Nephron (organoid): ENCODE measurements around the gene PRKN.

Source experiments
- H3K27ac Mint-ChIP-seq, 3 experiments: 2 replicates each; pipeline ENCODE4 v1.8.0; 2020; ENCODE audit warnings: mixed read lengths in 3 of 3, mild to moderate bottlenecking in 2 of 3, moderate library complexity in 1 of 3
- H3K27me3 Mint-ChIP-seq: 2 replicates; pipeline ENCODE4 v1.8.0; 2021; ENCODE audit warnings: low read depth, mild to moderate bottlenecking, moderate library complexity, mixed read lengths
- H3K36me3 Mint-ChIP-seq: 2 replicates; pipeline ENCODE4 v1.8.0; 2020; ENCODE audit warnings: low read depth, mixed read lengths
- H3K4me1 Mint-ChIP-seq: 2 replicates; pipeline ENCODE4 v1.8.0; 2020; ENCODE audit warnings: mixed read lengths
- H3K4me3 Mint-ChIP-seq, 3 experiments: 2 replicates each; pipeline ENCODE4 v1.8.0; 2020; ENCODE audit warnings: mild to moderate bottlenecking in 3 of 3, mixed read lengths in 3 of 3, moderate library complexity in 2 of 3
- H3K9me3 Mint-ChIP-seq: 2 replicates; pipeline ENCODE4 v1.8.0; 2020; ENCODE audit warnings: mixed read lengths
- TF ChIP-seq, protein P1 (sequence below), 3 experiments: fragments of 200-600 bp; sonication (generic); IDR thresholded peaks; one replicate each; pipeline ENCODE4 v1.5.0; 2021; ENCODE audit warnings: antibody characterized with exemption in 3 of 3; ENCODE audit not compliant: unreplicated experiment in 3 of 3

Gene PRKN

DNA sequence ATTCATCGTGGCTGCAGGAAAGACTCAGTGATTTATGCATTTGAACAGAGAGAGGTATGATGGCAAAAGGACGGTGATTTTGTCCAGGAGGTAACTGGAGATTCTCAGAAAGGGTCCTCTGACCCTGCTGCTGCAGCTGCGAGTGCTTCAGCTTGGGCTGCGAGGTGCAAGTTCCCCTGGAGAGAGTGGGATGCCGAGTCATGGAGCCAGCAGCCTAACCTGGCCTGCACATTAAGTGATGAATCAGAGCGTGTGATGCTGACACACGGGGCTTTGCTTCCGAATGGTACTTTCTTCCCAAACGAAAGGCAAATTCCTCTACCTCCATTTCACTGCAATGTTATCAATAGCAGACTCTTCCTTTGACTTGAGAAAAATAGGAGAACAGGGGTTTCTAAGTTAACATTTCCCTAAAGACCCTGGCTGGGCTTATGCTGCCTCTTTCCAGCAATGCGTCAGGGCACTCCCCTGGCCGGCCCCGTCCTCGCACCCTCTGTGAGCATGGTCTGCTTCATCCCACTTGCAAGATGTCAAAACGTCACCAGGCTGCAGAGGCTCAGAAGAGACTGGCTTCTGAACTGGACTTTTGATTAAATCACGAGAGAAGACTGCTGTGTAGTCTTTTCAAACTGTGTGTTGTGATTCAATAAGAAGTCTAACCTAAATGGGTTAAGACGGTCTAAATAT, 825.7 kb downstream of the PRKN start:
- no peak overlapping the region for H3K4me3 Mint-ChIP-seq
- H3K27ac Mint-ChIP-seq: no peak overlapping the region
- peaks cover 4% of the 10 kb centered on the region for H3K27me3 Mint-ChIP-seq
- H3K4me1 Mint-ChIP-seq: no peaks in the 10 kb centered on the region
- H3K9me3 Mint-ChIP-seq: no peaks in the 10 kb centered on the region
- H3K36me3 Mint-ChIP-seq: no peaks in the 10 kb centered on the region
- TF ChIP-seq, protein P1, sequence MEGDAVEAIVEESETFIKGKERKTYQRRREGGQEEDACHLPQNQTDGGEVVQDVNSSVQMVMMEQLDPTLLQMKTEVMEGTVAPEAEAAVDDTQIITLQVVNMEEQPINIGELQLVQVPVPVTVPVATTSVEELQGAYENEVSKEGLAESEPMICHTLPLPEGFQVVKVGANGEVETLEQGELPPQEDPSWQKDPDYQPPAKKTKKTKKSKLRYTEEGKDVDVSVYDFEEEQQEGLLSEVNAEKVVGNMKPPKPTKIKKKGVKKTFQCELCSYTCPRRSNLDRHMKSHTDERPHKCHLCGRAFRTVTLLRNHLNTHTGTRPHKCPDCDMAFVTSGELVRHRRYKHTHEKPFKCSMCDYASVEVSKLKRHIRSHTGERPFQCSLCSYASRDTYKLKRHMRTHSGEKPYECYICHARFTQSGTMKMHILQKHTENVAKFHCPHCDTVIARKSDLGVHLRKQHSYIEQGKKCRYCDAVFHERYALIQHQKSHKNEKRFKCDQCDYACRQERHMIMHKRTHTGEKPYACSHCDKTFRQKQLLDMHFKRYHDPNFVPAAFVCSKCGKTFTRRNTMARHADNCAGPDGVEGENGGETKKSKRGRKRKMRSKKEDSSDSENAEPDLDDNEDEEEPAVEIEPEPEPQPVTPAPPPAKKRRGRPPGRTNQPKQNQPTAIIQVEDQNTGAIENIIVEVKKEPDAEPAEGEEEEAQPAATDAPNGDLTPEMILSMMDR (IDR thresholded peaks at IDR 0.05; ENCODE audit: unreplicated experiment in 3 of 3): no peak

DNA sequence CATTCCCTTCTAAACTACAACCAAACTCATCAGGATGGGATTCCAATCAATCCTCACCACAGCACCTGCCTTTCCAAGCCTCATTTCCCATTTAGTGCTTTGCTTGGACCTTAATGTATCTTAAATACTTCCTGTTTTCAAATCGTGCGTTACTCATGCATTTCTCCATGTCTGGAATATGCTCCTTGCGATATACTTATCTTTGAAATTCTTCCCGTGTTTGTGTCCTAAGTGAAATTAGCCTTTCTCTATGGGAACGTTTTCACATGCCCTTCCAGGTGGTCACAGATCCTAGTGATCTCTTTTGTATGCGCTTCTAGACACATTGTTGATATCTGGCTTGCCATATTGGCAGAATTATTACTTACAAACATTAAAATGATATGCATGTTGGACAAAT, 833.1 kb downstream of the PRKN start:
- H3K4me3 Mint-ChIP-seq: no peak overlapping the region
- no peaks in the 10 kb centered on the region for H3K9me3 Mint-ChIP-seq
- TF ChIP-seq, protein P1 (IDR thresholded peaks at IDR 0.05; ENCODE audit: unreplicated experiment in 3 of 3): no peak
- H3K4me1 Mint-ChIP-seq: peaks cover 21% of the 10 kb centered on the region
- no peak overlapping the region for H3K27ac Mint-ChIP-seq
- no peaks in the 10 kb centered on the region for H3K27me3 Mint-ChIP-seq
- H3K36me3 Mint-ChIP-seq: no peaks in the 10 kb centered on the region

DNA sequence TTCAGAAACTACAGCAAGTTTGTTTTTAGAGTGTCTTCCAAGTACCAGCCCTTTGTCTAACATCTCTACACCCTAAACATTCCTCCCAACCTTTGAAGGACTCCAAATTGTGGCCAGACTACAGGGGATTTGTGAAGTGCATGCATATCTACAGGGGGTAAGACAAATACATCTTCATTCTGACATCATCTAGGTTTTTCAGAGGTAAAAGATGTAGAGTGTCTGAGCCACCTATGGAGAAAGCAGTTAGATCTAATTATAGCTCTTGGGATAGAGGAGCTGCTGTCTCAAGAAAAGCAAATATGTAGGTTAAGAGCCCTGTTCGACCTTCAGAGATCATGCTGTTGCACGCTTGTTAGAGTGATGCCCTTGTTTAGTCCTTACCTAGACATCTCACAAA, 836.0 kb downstream of the PRKN start:
- Mint-ChIP-seq H3K4me3 (no peak overlapping the region), H3K4me1 (peaks cover 29% of the 10 kb centered on the region), H3K27me3 (no peaks in the 10 kb centered on the region), H3K9me3 (no peaks in the 10 kb centered on the region), H3K27ac (peak overlapping the region in 1 of 3 experiments; percentile 20), H3K36me3 (no peaks in the 10 kb centered on the region)
- TF ChIP-seq, protein P1 (IDR thresholded peaks at IDR 0.05; ENCODE audit: unreplicated experiment in 3 of 3): no peak

DNA sequence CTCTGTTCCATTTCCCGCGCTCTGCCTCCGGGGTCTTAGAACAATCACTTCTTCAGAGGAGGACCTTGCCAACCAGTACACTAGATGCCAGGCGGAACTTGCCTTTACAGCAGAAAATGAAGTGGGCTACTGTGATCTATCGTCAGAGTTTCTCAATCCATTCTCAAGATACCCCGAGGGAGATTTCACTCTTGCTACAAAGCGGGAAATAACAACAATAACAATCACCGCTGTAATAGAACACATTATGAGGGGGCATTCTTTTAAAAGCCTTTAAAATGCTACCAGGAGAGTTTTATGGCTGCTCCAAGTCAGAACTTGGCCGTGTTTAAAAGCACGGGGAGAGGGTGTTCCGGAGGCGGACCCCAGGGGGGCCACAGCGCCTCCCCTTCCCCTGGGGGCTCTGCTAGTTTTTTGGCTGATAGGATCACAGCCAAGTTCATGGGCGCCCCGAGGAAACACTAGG, 836.7 kb downstream of the PRKN start:
- Mint-ChIP-seq H3K27me3 (no peaks in the 10 kb centered on the region), H3K4me3 (peak overlapping the region in 1 of 3 experiments; percentile 12), H3K27ac (peak overlapping the region; percentile 56 to 64 (median 56)), H3K36me3 (no peaks in the 10 kb centered on the region), H3K4me1 (peaks cover 29% of the 10 kb centered on the region), H3K9me3 (no peaks in the 10 kb centered on the region)
- TF ChIP-seq, protein P1 (IDR thresholded peaks at IDR 0.05; ENCODE audit: unreplicated experiment in 3 of 3): no peak

DNA sequence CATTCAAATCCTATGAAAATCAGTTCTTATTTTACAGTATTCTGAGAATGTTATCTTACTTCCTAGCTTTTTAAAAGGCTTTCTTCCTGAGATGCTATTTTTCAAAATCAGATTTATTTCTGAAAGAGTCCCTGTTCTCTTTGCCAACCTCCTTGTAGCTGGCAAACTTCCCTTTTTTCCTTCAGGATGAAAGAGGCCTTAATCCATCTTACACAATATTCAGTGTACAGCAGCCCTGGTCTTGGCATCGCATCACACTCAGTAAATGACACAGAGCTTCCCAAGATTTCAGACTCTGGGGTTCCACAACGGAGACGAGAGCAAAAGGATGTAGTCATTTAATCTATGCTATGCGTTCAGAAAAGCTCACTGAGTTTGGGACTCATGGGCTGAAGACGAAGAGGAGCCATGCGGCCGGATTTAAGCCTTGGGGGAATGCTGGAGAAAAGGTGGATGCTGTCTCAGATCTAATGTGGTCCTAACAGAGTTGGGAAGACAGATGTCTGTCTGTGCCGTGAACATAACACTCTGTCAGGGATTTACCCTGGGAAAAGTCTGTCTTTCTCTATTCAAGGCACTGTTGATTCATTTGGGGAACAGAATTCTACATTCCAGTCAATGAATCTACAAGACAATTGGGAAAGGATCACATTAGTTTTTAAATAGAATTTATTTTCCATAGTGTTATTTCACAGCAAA, 837.3 kb downstream of the PRKN start:
- peak overlapping the region in 1 of 3 experiments; percentile 35 for H3K4me3 Mint-ChIP-seq
- TF ChIP-seq, protein P1 (IDR thresholded peaks at IDR 0.05; ENCODE audit: unreplicated experiment in 3 of 3): no peak

More for the DNA sequence above, 837.3 kb downstream of the PRKN start:
- Mint-ChIP-seq H3K27me3 (no peaks in the 10 kb centered on the region), H3K27ac (peak overlapping the region; percentile 56 to 64 (median 56)), H3K4me1 (peaks cover 29% of the 10 kb centered on the region), H3K9me3 (no peaks in the 10 kb centered on the region), H3K36me3 (no peaks in the 10 kb centered on the region)
